ENCODE measurements around the gene HMGCS1. TPM values are rescaled to one million over a fixed set of nuclear protein-coding genes. Genes with fewer than 3 reads are reported as not detected.

The HMGCS1 gene
- total and polyA plus RNA-seq, 12 donors = 15.4 to 1,290 (median 39.4) TPM

DNA sequence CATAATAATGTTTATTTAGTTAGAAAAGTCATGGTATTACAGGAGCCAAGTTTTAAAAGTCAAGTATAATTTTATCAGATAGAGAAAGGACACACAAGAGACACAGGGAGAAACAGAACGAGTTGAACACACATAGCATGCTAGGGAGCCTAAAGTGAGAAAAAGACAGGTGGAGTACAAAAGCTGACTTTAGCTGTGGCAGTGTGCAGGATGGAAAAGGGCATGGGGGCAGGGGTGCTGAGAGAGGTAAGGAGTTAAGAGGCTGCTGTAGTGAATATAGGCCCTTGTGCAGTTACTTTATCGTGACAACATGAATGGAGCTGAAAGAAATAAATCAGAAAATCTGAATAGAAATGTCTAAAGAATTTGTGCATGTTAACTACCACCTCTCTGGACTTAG is 18.0 kb downstream of the HMGCS1 start:
- TF ChIP-seq, protein P1, sequence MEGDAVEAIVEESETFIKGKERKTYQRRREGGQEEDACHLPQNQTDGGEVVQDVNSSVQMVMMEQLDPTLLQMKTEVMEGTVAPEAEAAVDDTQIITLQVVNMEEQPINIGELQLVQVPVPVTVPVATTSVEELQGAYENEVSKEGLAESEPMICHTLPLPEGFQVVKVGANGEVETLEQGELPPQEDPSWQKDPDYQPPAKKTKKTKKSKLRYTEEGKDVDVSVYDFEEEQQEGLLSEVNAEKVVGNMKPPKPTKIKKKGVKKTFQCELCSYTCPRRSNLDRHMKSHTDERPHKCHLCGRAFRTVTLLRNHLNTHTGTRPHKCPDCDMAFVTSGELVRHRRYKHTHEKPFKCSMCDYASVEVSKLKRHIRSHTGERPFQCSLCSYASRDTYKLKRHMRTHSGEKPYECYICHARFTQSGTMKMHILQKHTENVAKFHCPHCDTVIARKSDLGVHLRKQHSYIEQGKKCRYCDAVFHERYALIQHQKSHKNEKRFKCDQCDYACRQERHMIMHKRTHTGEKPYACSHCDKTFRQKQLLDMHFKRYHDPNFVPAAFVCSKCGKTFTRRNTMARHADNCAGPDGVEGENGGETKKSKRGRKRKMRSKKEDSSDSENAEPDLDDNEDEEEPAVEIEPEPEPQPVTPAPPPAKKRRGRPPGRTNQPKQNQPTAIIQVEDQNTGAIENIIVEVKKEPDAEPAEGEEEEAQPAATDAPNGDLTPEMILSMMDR (IDR thresholded peaks at IDR 0.05) = no peak
- no peak for TF ChIP-seq POLR2A (IDR thresholded peaks at IDR 0.05)
- DNase-seq = no peak
- 73 to 80% (median 75%) methylated on average over 2 of the region's 2 CpGs for WGBS, 4 donors
- Histone ChIP-seq H3K9me3 (replicated peaks in 1 of 3) (no peaks in the 10 kb centered on the region), H3K27ac (no peak overlapping the region), H3K27me3 (no peaks in the 10 kb centered on the region), H3K4me1 (replicated peaks in 1 of 2) (no peaks in the 10 kb centered on the region), H3K36me3 (replicated peaks in 1 of 2) (peaks cover 0 to 74% of the 10 kb centered on the region in 2 donors), H3K4me3 (no peak overlapping the region)
- intact Hi-C loops (cut with DNase I) = no loop called here

DNA sequence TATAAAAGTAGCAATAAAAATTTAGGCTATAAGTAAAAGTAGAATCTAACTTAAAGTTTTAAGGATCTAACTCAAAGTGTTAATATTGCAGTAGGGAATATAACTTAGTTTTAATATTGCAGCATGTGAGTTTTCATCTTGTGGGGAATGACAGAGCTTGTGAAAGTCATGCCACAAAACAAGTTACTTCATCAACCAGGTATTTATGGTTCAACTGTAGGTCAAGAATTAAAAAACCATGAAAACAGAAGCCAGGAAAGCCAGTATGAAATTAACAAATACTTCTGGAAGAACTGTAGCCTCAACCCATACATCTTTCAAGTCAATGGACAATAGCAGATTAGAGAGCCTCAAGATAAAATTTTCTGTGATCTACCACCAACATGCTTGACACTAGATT is 19.0 kb downstream of the HMGCS1 start:
- Histone ChIP-seq H3K4me1 (replicated peaks in 1 of 2) (no peaks in the 10 kb centered on the region), H3K9me3 (replicated peaks in 1 of 3) (no peaks in the 10 kb centered on the region), H3K36me3 (replicated peaks in 1 of 2) (peaks cover 0 to 74% of the 10 kb centered on the region in 2 donors), H3K4me3 (no peak overlapping the region), H3K27me3 (no peaks in the 10 kb centered on the region), H3K27ac (no peak overlapping the region)
- no peak for DNase-seq
- TF ChIP-seq, protein P1 (IDR thresholded peaks at IDR 0.05) = no peak
- no peak for TF ChIP-seq POLR2A (IDR thresholded peaks at IDR 0.05)
- intact Hi-C loops (cut with DNase I) = no loop called here

DNA sequence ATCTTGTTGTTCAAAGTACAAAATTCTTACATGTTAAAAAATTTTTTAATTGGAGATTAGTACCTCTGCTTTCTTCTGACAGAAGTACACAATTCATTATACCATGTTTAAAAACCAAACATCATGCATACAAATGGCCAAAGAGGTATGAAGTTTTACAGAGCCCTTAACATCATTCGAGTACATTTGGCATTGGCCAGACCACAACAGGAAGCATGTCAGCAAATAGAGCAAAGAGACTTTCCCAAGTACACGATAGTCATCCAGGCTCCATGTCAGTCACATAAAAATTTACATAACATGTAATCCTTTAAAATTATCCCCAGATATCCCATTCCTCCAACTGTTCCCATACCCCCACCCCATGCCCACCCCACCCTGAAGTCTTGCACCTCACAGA is 22.5 kb downstream of the HMGCS1 start:
- peaks cover 0 to 48% of the 10 kb centered on the region in 2 donors for H3K36me3 ChIP-seq (replicated peaks in 1 of 2)
- intact Hi-C loops (cut with DNase I) = no loop called here
- WGBS, 4 donors = 65 to 73% (median 70%) methylated on average over 2 of the region's 2 CpGs
- TF ChIP-seq POLR2A (IDR thresholded peaks at IDR 0.05) = no peak
- TF ChIP-seq, protein P1 (IDR thresholded peaks at IDR 0.05) = no peak
- H3K27ac ChIP-seq = no peak overlapping the region
- H3K4me3 ChIP-seq = no peak overlapping the region
- DNase-seq = no peak
- peaks cover 9 to 12% of the 10 kb centered on the region in 2 donors for H3K4me1 ChIP-seq (replicated peaks in 1 of 2)
- H3K9me3 ChIP-seq (replicated peaks in 1 of 3) = no peaks in the 10 kb centered on the region
- H3K27me3 ChIP-seq = no peaks in the 10 kb centered on the region

DNA sequence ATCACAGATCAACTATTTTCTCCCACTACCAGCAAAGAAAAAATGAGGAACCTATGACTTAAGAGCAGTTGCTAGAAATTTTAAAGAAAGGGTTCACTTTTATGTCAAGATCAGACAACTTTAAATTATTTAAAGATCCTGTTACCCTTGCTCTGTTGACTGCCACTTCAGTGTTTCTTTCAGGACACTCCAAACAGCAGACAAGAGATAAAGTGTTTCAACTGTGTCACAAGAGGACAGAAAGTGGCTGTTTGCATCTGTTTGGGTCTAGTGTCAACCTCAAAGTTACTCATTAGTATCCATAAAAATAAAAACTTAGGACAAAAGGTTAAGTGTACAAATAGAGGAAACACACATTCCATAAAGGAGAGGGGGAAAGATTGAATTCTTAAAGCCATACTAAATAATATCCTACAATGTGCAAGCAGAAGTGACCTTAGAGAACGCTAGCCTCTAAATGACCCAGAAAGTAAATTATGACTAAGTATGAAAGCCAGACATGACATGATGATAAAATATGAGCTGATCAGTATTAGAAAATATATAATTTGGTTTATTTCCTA is 24.9 kb downstream of the HMGCS1 start:
- H3K4me1 ChIP-seq (replicated peaks in 1 of 2) = peaks cover 9 to 12% of the 10 kb centered on the region in 2 donors
- 34 to 46% (median 44%) methylated on average over 1 of the region's 1 CpG for WGBS, 4 donors
- no peaks in the 10 kb centered on the region for H3K9me3 ChIP-seq (replicated peaks in 1 of 3)
- intact Hi-C loops (cut with DNase I) = no loop called here
- no peaks in the 10 kb centered on the region for H3K27me3 ChIP-seq
- TF ChIP-seq POLR2A (IDR thresholded peaks at IDR 0.05) = no peak
- TF ChIP-seq, protein P1 (IDR thresholded peaks at IDR 0.05) = no peak
- H3K36me3 ChIP-seq (replicated peaks in 1 of 2) = peaks cover 0 to 24% of the 10 kb centered on the region in 2 donors
- H3K4me3 ChIP-seq = no peak overlapping the region
- H3K27ac ChIP-seq = no peak overlapping the region
- DNase-seq = no peak

All from adrenal gland (tissue), 12 donors.